Osteocyte (in vitro differentiated cells): ENCODE results near the gene SRGAP1. TPM values are rescaled to one million over a fixed set of nuclear protein-coding genes. Genes with fewer than 3 reads are reported as not detected.

Experiments
- DNase-seq: peaks from one replicate; pipeline ENCODE4 v3.0.0; 2021; ENCODE audit warnings: mixed read lengths; ENCODE audit not compliant: unreplicated experiment; ENCODE audit errors: extremely low spot score
- H3K27ac Mint-ChIP-seq: one replicate; pipeline ENCODE4 v1.8.0; 2021; ENCODE audit warnings: mild to moderate bottlenecking, mixed read lengths; ENCODE audit not compliant: unreplicated experiment
- H3K27me3 Mint-ChIP-seq: one replicate; pipeline ENCODE4 v1.8.0; 2021; ENCODE audit warnings: mixed read lengths; ENCODE audit not compliant: unreplicated experiment
- H3K36me3 Mint-ChIP-seq: one replicate; pipeline ENCODE4 v1.8.0; 2021; ENCODE audit warnings: mixed read lengths; ENCODE audit not compliant: unreplicated experiment
- H3K4me1 Mint-ChIP-seq: one replicate; pipeline ENCODE4 v1.8.0; 2021; ENCODE audit warnings: mixed read lengths; ENCODE audit not compliant: unreplicated experiment
- H3K4me3 Mint-ChIP-seq: one replicate; pipeline ENCODE4 v1.8.0; 2021; ENCODE audit warnings: mild to moderate bottlenecking, moderate library complexity, mixed read lengths; ENCODE audit not compliant: unreplicated experiment
- H3K9me3 Mint-ChIP-seq: one replicate; pipeline ENCODE4 v1.8.0; 2021; ENCODE audit warnings: mixed read lengths; ENCODE audit not compliant: unreplicated experiment
- CTCF ChIP-seq: fragments of 200-600 bp; sonication (generic); IDR thresholded peaks from 2 replicates; pipeline ENCODE4 v1.5.0; 2021; ENCODE audit warnings: antibody characterized with exemption, mild to moderate bottlenecking, moderate library complexity
- total RNA-seq: library from RNA; stranded (reverse); gene quantifications from 2 replicates; pipeline ENCODE4 v1.2.1, GENCODE V29; 2021

Gene SRGAP1
- total RNA-seq, 1 donor from 2014 or later, result 11.0 TPM

DNA sequence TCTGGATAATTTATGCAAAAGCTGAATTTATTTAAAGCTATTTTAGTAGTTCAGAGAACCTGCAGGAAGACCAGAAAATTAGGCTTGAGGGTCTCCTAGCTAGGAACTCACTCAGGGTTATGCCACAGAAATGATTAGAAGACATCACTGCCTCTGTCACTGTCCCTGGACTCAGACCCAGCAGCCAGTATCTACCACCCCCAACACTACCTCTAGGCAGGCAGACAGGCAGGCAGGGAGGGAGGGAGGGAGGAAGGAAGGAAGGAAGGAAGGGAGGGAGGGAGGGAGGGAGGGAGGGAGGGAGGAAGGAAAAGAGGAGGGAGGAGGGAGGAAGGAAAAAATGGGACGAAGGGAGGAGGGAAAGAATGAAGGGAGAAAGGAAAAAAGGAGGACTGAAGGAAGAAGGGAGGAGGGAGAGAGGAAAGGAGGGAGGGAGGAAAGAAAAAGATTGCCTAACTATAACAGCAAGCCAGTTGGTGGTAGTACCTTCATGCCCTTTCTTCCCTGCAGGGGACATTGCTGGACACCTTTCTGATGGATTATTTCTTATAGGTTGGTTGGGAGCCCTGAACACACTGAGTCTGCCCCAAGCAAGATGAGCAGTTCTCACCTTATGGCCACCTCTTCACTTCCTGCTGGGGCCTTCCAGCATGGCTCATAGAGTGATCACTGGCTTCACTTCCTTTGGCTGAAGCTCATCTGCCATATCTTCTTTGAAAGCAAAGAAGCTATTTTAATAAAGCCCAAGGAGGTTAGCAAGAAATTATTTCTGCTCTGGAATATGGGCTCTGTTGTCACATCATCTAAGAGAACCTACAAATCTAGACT lies 327.9 kb downstream of the SRGAP1 start:
- H3K27me3 Mint-ChIP-seq, result no peaks in the 10 kb centered on the region
- TF ChIP-seq CTCF, result no peak
- DNase-seq, result no peak
- H3K9me3 Mint-ChIP-seq, result no peaks in the 10 kb centered on the region
- peaks cover 31% of the 10 kb centered on the region for H3K4me1 Mint-ChIP-seq
- H3K4me3 Mint-ChIP-seq, result no peak overlapping the region
- H3K36me3 Mint-ChIP-seq, result no peaks in the 10 kb centered on the region
- H3K27ac Mint-ChIP-seq, result no peak overlapping the region

GRCh38 chr12:64173456-64173855 lies 329.0 kb downstream of the SRGAP1 start:
- no peak overlapping the region for H3K27ac Mint-ChIP-seq
- H3K27me3 Mint-ChIP-seq, result no peaks in the 10 kb centered on the region
- no peak for DNase-seq
- no peaks in the 10 kb centered on the region for H3K9me3 Mint-ChIP-seq
- H3K4me3 Mint-ChIP-seq, result no peak overlapping the region
- TF ChIP-seq CTCF, result no peak
- peaks cover 36% of the 10 kb centered on the region for H3K4me1 Mint-ChIP-seq
- H3K36me3 Mint-ChIP-seq, result no peaks in the 10 kb centered on the region

GRCh38 chr12:64175254-64175945 lies 330.9 kb downstream of the SRGAP1 start:
- Mint-ChIP-seq H3K4me3 (no peak overlapping the region), H3K9me3 (no peaks in the 10 kb centered on the region), H3K36me3 (no peaks in the 10 kb centered on the region), H3K27me3 (no peaks in the 10 kb centered on the region), H3K27ac (no peak overlapping the region), H3K4me1 (peaks cover 32% of the 10 kb centered on the region)
- TF ChIP-seq CTCF, result no peak
- DNase-seq, result no peak

DNA sequence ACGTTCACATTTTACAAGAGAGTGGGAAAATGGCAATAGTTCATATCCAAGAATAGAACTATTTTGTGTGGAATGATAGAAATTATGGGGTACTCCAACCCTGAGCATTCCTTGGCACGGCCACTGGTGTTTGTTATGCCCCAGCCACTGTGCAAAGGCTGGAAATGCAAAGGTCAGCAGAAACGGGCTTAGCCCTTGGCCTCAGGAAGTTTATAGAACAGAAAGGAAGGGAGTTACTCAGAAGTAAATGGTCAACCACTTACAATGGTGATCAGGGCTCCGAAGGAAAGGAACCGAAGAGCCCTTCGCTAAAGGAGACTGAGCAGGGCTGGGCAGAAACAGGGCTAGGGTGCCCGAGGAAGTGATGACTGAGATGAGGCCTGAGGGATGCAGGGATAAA lies 332.5 kb downstream of the SRGAP1 start:
- H3K9me3 Mint-ChIP-seq, result no peaks in the 10 kb centered on the region
- H3K27ac Mint-ChIP-seq, result no peak overlapping the region
- DNase-seq, result no peak
- H3K4me1 Mint-ChIP-seq, result peaks cover 34% of the 10 kb centered on the region
- H3K36me3 Mint-ChIP-seq, result no peaks in the 10 kb centered on the region
- no peak overlapping the region for H3K4me3 Mint-ChIP-seq
- H3K27me3 Mint-ChIP-seq, result no peaks in the 10 kb centered on the region
- TF ChIP-seq CTCF, result no peak

DNA sequence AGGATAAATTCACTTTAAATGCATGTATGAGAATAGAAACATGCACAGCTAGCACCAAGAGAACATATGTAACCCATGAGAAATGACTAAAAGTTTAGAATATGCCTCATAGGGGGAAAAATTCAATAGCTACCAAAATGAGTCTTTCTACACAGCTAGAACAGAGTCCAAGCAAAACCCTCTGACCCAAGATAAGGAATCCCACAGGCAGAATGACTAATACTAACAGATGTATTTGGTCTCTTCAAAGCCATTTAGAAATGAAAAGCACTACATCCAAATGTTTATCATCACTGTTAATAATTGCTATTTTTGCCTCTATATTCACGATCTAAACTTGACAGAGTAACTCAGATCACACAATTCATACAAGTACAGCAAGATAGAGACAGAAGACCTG lies 333.6 kb downstream of the SRGAP1 start:
- no peak for DNase-seq
- no peaks in the 10 kb centered on the region for H3K9me3 Mint-ChIP-seq
- no peak overlapping the region for H3K27ac Mint-ChIP-seq

More for the DNA sequence above, 333.6 kb downstream of the SRGAP1 start:
- H3K27me3 Mint-ChIP-seq, result no peaks in the 10 kb centered on the region
- TF ChIP-seq CTCF, result no peak
- no peak overlapping the region for H3K4me3 Mint-ChIP-seq
- H3K4me1 Mint-ChIP-seq, result peaks cover 40% of the 10 kb centered on the region
- H3K36me3 Mint-ChIP-seq, result no peaks in the 10 kb centered on the region
